H9 (cell line): ENCODE results near the gene GLDC. TPM values are rescaled to one million over a fixed set of nuclear protein-coding genes. Genes with fewer than 3 reads are reported as not detected.
A peak's percentile ranks its signal among the peaks of the same experiment; 100 is the strongest.
"Not testable (repeated sequence)": the region's sequence is repeated elsewhere in the genome, so short reads cannot be mapped to it uniquely, and the experiment has no call there.

Source experiments
- DNase-seq: peaks from one replicate; pipeline ENCODE4 v3.0.0-alpha.2; 2017
- H2AFZ ChIP-seq: one replicate; pipeline ENCODE4 v1.6.1; 2013; ENCODE audit warnings: mild to moderate bottlenecking, low read length, control low read depth, moderate library complexity
- H2AK5ac ChIP-seq: 2 replicates; pipeline ENCODE4 v1.6.1; 2013; ENCODE audit warnings: low read length, control low read depth, mixed read lengths; ENCODE audit not compliant: insufficient read length
- H2BK120ac ChIP-seq: one replicate; pipeline ENCODE4 v1.6.1; 2013; ENCODE audit warnings: low read depth, mild to moderate bottlenecking, low read length, control low read depth, inconsistent platforms; ENCODE audit not compliant: poor library complexity, severe bottlenecking
- H2BK12ac ChIP-seq: 2 replicates; pipeline ENCODE4 v1.6.1; 2013; ENCODE audit warnings: low read length, control low read depth, mixed read lengths, low read depth; ENCODE audit not compliant: insufficient read length
- H2BK15ac ChIP-seq: 2 replicates; pipeline ENCODE4 v1.6.1; 2013; ENCODE audit warnings: low read depth, low read length, control low read depth
- H2BK20ac ChIP-seq: one replicate; pipeline ENCODE4 v1.6.1; 2013; ENCODE audit warnings: low read depth, mild to moderate bottlenecking, low read length, control low read depth, inconsistent platforms; ENCODE audit not compliant: poor library complexity, severe bottlenecking
- H2BK5ac ChIP-seq: 2 replicates; pipeline ENCODE4 v1.6.1; 2013; ENCODE audit warnings: low read length, control low read depth, mixed read lengths; ENCODE audit not compliant: insufficient read length
- H3K14ac ChIP-seq: 2 replicates; pipeline ENCODE4 v1.6.1; 2013; ENCODE audit warnings: low read length, control low read depth; ENCODE audit not compliant: insufficient read depth
- H3K18ac ChIP-seq: 2 replicates; pipeline ENCODE4 v1.6.1; 2013; ENCODE audit warnings: low read depth, mild to moderate bottlenecking, mixed read lengths, low read length, control low read depth; ENCODE audit not compliant: insufficient read length
- H3K23ac ChIP-seq: 2 replicates; pipeline ENCODE4 v1.6.1; 2013; ENCODE audit warnings: low read length, control low read depth, mixed read lengths, low read depth; ENCODE audit not compliant: insufficient read length
- H3K23me2 ChIP-seq: 2 replicates; pipeline ENCODE4 v1.6.1; 2013; ENCODE audit warnings: low read depth, mild to moderate bottlenecking, mixed read lengths, low read length, control low read depth; ENCODE audit not compliant: insufficient read length, poor library complexity, severe bottlenecking
- H3K27ac ChIP-seq: 2 replicates; pipeline ENCODE4 v1.5.1; 2013; ENCODE audit warnings: low read length, control low read depth, mixed read lengths, low read depth; ENCODE audit not compliant: insufficient read length
- H3K27me3 ChIP-seq: 2 replicates; pipeline ENCODE4 v1.6.1; 2013; ENCODE audit warnings: low read length, control low read depth, inconsistent platforms; ENCODE audit not compliant: insufficient read depth
- H3K4ac ChIP-seq: 2 replicates; pipeline ENCODE4 v1.6.1; 2013; ENCODE audit warnings: low read depth, mild to moderate bottlenecking, control low read depth, inconsistent platforms, low read length, moderate library complexity
- H3K4me1 ChIP-seq: 2 replicates; pipeline ENCODE4 v1.6.1; 2013; ENCODE audit warnings: low read length, control low read depth, inconsistent platforms; ENCODE audit not compliant: insufficient read depth
- H3K4me2 ChIP-seq: 2 replicates; pipeline ENCODE4 v1.6.1; 2013; ENCODE audit warnings: low read length, control low read depth, mixed read lengths; ENCODE audit not compliant: insufficient read length, insufficient read depth
- H3K56ac ChIP-seq: 2 replicates; pipeline ENCODE4 v1.6.1; 2013; ENCODE audit warnings: low read depth, mild to moderate bottlenecking, mixed read lengths, low read length, control low read depth; ENCODE audit not compliant: insufficient read length
- H3K79me1 ChIP-seq: 2 replicates; pipeline ENCODE4 v1.6.1; 2013; ENCODE audit warnings: low read depth, mild to moderate bottlenecking, moderate library complexity, low read length, control low read depth, inconsistent platforms; ENCODE audit not compliant: insufficient read depth, poor library complexity, severe bottlenecking
- H3K79me2 ChIP-seq: 2 replicates; pipeline ENCODE4 v1.6.1; 2013; ENCODE audit warnings: low read length, control low read depth, inconsistent platforms; ENCODE audit not compliant: insufficient read depth
- H3K9ac ChIP-seq: 2 replicates; pipeline ENCODE4 v1.6.1; 2013; ENCODE audit warnings: low read length, control low read depth, mixed read lengths; ENCODE audit not compliant: insufficient read length; ENCODE audit errors: extremely low read depth
- H3K9me3 ChIP-seq: one replicate; pipeline ENCODE4 v1.6.1; 2013; ENCODE audit warnings: low read depth, low read length, inconsistent platforms; ENCODE audit not compliant: control insufficient read depth
- H3T11ph ChIP-seq: one replicate; pipeline ENCODE4 v1.6.1; 2013; ENCODE audit warnings: mild to moderate bottlenecking, low read length, control low read depth, inconsistent platforms
- H4K20me1 ChIP-seq: one replicate; pipeline ENCODE4 v1.6.1; 2013; ENCODE audit not compliant: control insufficient read depth, insufficient read length, insufficient read depth
- H4K5ac ChIP-seq: 2 replicates; pipeline ENCODE4 v1.6.1; 2013; ENCODE audit warnings: low read depth, mild to moderate bottlenecking, mixed read lengths, low read length, control low read depth; ENCODE audit not compliant: insufficient read length
- H4K8ac ChIP-seq: replicated peaks from 2 replicates; pipeline ENCODE4 v1.6.1; 2013; ENCODE audit warnings: low read length, control low read depth, mixed read lengths, low read depth; ENCODE audit not compliant: insufficient read length
- H4K91ac ChIP-seq: 2 replicates; pipeline ENCODE4 v1.6.1; 2013; ENCODE audit warnings: low read depth, mild to moderate bottlenecking, moderate library complexity, mixed read lengths, low read length, control low read depth; ENCODE audit not compliant: insufficient read length
- H3K27ac Mint-ChIP-seq, 3 experiments: 2 replicates in 2 of 3; 3 replicates in 1 of 3; pipeline ENCODE4 v1.8.0; 2020 to 2021; ENCODE audit warnings: mixed read lengths in 3 of 3, mild to moderate bottlenecking in 1 of 3, moderate library complexity in 1 of 3
- H3K27me3 Mint-ChIP-seq: 2 replicates; pipeline ENCODE4 v1.8.0; 2021; ENCODE audit warnings: low read depth, mild to moderate bottlenecking, moderate library complexity, mixed read lengths
- H3K36me3 Mint-ChIP-seq, 3 experiments: 2 replicates in 2 of 3; 3 replicates in 1 of 3; pipeline ENCODE4 v1.8.0; 2020 to 2021; ENCODE audit warnings: low read depth in 3 of 3, mixed read lengths in 3 of 3; ENCODE audit not compliant: insufficient read depth in 1 of 3
- H3K4me1 Mint-ChIP-seq, 2 experiments: 2 replicates each; pipeline ENCODE4 v1.8.0; 2020; ENCODE audit warnings: mixed read lengths in 2 of 2
- H3K4me3 Mint-ChIP-seq, 2 experiments: 2 replicates in 1 of 2; 3 replicates in 1 of 2; pipeline ENCODE4 v1.8.0; 2020 to 2021; ENCODE audit warnings: mild to moderate bottlenecking in 2 of 2, mixed read lengths in 2 of 2, moderate library complexity in 1 of 2
- H3K9me3 Mint-ChIP-seq, 2 experiments: 2 replicates in 1 of 2; 3 replicates in 1 of 2; pipeline ENCODE4 v1.8.0; 2020; ENCODE audit warnings: mild to moderate bottlenecking in 2 of 2, mixed read lengths in 2 of 2, moderate library complexity in 1 of 2
- WGBS: extraction: QIAGEN DNeasy Blood & Tissue Kit; methylation state at CpG from one replicate; pipeline ENCODE4 v1.1.7; 2013; ENCODE audit warnings: missing lambda C conversion rate, low lambda C conversion rate, mixed read lengths; ENCODE audit not compliant: insufficient read length; ENCODE audit errors: extremely low coverage; 5-methylcytosine and 5-hydroxymethylcytosine counted together
- total RNA-seq: library from RNA; stranded (reverse); gene quantifications from 2 replicates; pipeline ENCODE4 v1.2.1, GENCODE V29; 2021
- TF ChIP-seq, protein P1 (sequence below): fragments of 200-600 bp; sonication (generic); conservative IDR thresholded peaks from 3 replicates; pipeline ENCODE4 v1.8.0; 2021; ENCODE audit warnings: antibody characterized with exemption, mild to moderate bottlenecking

The GLDC gene
- total RNA-seq, 1 experiment from 2014 or later = 74.4 TPM

DNA sequence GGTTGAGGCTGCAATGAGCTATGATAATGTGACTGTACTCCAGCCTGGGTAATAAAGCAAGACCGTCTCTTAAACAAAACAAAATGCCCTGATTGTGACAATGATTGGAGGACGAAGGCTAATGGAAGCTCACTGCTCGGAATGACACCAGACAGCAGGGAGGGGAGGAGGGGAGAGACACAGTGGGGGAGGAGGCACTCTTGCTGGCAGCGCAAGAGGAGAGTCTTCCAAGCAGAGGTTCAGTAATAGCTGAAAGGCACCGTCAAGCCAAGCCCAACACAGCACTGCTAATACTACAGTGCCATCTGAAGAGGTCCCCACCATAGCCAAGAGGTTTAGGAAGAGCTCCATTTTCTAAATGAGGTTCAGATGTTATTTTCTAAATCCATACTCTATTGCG is 102.3 kb downstream of the GLDC start:
- H4K20me1 ChIP-seq = no peaks in the 10 kb centered on the region
- no peak overlapping the region for H2AFZ ChIP-seq
- no peak overlapping the region for H3K9ac ChIP-seq
- H3K79me2 ChIP-seq = no peaks in the 10 kb centered on the region
- no peak overlapping the region for H3T11ph ChIP-seq
- WGBS = no CpG with 5 or more reads among the region's 6 CpGs
- H2BK12ac ChIP-seq = no peak overlapping the region
- Mint-ChIP-seq H3K36me3 (peaks cover 16 to 32% (median 18%) of the 10 kb centered on the region in 3 experiments; a peak in 6 of 7 replicates), H3K4me3 (no peak overlapping the region), H3K27me3 (no peaks in the 10 kb centered on the region), H3K9me3 (no peaks in the 10 kb centered on the region), H3K27ac (no peak overlapping the region; a peak in 1 of 7 replicates), H3K4me1 (peaks cover 4 to 5% of the 10 kb centered on the region in 2 experiments)
- peak overlapping the region; percentile 50 for H4K8ac ChIP-seq
- TF ChIP-seq, protein P1, sequence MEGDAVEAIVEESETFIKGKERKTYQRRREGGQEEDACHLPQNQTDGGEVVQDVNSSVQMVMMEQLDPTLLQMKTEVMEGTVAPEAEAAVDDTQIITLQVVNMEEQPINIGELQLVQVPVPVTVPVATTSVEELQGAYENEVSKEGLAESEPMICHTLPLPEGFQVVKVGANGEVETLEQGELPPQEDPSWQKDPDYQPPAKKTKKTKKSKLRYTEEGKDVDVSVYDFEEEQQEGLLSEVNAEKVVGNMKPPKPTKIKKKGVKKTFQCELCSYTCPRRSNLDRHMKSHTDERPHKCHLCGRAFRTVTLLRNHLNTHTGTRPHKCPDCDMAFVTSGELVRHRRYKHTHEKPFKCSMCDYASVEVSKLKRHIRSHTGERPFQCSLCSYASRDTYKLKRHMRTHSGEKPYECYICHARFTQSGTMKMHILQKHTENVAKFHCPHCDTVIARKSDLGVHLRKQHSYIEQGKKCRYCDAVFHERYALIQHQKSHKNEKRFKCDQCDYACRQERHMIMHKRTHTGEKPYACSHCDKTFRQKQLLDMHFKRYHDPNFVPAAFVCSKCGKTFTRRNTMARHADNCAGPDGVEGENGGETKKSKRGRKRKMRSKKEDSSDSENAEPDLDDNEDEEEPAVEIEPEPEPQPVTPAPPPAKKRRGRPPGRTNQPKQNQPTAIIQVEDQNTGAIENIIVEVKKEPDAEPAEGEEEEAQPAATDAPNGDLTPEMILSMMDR = no peak
- no peak overlapping the region for H3K56ac ChIP-seq
- H3K14ac ChIP-seq = no peak overlapping the region
- no peak overlapping the region for H4K91ac ChIP-seq
- H4K5ac ChIP-seq = no peak overlapping the region
- no peak overlapping the region for H3K18ac ChIP-seq
- H3K4me1 ChIP-seq = no peaks in the 10 kb centered on the region
- no peak overlapping the region for H2BK20ac ChIP-seq
- no peaks in the 10 kb centered on the region for H3K27me3 ChIP-seq
- H3K79me1 ChIP-seq = no peaks in the 10 kb centered on the region
- H3K27ac ChIP-seq = no peak overlapping the region
- no peaks in the 10 kb centered on the region for H3K23me2 ChIP-seq
- no peak overlapping the region for H3K23ac ChIP-seq
- H3K9me3 ChIP-seq = no peaks in the 10 kb centered on the region
- no peak overlapping the region for H2AK5ac ChIP-seq
- no peak for DNase-seq
- no peak overlapping the region for H3K4ac ChIP-seq
- H2BK15ac ChIP-seq = no peak overlapping the region
- no peak overlapping the region for H2BK5ac ChIP-seq
- no peak overlapping the region for H2BK120ac ChIP-seq
- H3K4me2 ChIP-seq = no peak overlapping the region

DNA sequence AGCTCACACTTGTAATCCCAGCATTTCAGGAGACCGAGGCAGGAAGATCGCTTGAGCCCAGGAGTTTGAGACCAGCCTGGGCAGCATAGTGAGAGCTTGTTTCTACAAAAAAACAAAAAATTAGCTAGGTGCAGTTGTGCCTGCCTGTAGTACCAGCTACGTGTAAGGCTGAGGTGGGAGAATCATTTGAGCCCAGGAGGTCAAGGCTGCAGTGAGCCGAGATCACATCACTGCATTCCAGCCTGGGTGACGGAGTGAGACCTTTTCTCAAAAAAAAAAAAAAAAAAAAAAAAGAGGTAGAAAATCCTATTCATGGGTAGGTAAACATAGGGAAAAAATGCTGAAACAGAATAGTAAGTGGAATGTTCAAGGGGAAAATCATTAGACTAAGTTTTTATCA is 102.9 kb downstream of the GLDC start:
- peaks cover 15 to 32% (median 18%) of the 10 kb centered on the region in 3 experiments; a peak in 6 of 7 replicates for H3K36me3 Mint-ChIP-seq
- H3K79me2 ChIP-seq, H3K27me3 ChIP-seq, DNase-seq, H3K4me1 ChIP-seq, H3T11ph ChIP-seq, H4K20me1 ChIP-seq, H2AK5ac ChIP-seq, H2BK20ac ChIP-seq, H3K14ac ChIP-seq, H3K4me1 Mint-ChIP-seq, H3K4me3 Mint-ChIP-seq, H4K8ac ChIP-seq, H3K9me3 ChIP-seq, H2BK5ac ChIP-seq, H2BK120ac ChIP-seq, H3K23me2 ChIP-seq, H3K18ac ChIP-seq, H2BK15ac ChIP-seq, H3K9me3 Mint-ChIP-seq, H3K27ac ChIP-seq, H3K23ac ChIP-seq, H4K91ac ChIP-seq, H4K5ac ChIP-seq, H3K79me1 ChIP-seq, H3K4me2 ChIP-seq, H3K9ac ChIP-seq, H3K27me3 Mint-ChIP-seq, H3K56ac ChIP-seq, H3K4ac ChIP-seq, H2AFZ ChIP-seq, H2BK12ac ChIP-seq: not testable (repeated sequence)
- H3K27ac Mint-ChIP-seq = peak overlapping the region in 1 of 3 experiments; percentile 24; a peak in 1 of 7 replicates
- no CpG with 5 or more reads among the region's 5 CpGs for WGBS
